Fibroblast of skin of right biceps (primary cell): ENCODE data around the gene AHCY.
"Not testable (repeated sequence)": the region's sequence is repeated elsewhere in the genome, so short reads cannot be mapped to it uniquely, and the experiment has no call there.

Source experiments
- DNase-seq: peaks from one replicate; pipeline ENCODE4 v3.0.0-alpha.2; 2013

The AHCY gene

DNA sequence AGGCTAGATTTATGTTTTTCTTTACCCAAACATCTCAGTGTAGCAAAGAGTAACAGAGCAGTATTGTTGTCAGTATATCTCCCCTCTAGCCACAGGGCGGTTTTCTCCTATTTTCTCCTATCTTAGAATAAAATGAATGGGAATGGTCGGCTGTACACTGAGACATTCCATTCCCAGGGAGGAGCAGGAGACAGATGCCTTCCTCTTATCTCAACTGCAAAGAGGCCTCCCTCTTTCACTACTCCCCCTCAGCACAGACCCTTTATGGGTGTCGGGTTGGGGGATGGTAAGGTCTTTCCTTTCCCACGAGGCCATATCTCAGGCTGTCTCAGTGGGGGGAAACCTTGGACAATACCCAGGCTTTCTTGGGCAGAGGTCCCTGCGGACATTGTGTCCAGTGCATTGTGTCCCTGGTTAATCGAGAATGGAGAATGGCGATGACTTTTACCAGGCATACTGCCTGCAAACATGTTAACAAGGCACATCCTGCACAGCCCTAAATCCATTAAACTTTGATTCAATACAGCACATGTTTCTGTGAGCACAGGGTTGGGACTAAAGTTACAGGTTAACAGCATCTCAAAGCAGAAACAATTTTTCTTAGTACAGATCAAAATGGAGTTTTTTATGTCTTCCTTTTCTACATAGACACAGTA, 50.6 kb downstream of the AHCY start:
- DNase-seq, result not testable (repeated sequence)

DNA sequence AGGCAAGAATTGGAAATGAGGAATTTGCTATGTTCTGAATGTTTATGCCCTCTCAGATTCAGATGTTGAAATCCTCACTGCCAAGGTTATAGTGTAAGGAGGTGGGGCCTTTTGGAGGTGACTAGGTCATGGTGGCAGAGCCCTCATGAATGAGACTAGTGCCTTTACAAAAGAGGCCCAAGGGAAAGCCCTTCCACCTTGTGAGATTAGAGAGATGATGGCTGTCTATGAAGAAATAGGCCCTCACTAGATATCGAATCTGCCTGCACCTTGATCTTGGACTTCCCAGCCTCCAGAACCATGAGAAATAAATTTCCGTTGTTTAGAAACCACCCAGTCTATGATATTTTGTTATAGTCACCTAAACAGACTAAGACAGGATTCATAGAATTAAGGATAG, 51.5 kb downstream of the AHCY start:
- DNase-seq, result no peak

- no peak for DNase-seq
Measured at GRCh38 chr20:34250005-34250404, 53.1 kb downstream of the AHCY start.

GRCh38 chr20:34249291-34249690, 53.9 kb downstream of the AHCY start:
- peak; percentile 68 for DNase-seq

DNA sequence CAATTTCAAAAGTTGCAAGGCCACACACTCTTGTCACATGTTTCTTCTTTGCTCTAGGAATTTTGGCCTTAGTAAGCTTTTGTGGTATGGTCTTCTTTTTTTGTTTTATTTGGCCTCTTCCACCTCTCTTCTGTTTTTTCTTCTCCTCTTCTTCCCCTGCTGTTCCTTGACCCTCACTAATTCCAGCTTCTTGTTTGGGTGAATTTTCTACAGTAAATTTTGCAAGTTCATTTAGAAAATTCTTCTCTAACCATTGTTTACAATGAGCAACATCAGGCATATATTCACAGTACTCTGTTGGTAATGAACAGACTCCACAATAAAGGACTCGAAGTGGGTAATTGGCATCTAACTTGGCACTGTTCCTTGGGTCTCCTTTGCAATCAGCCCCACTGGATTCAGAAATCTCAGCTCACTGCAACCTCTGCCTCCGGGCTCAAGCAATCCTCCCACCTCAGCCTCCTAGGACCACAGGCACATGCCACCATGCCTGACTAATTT, 57.0 kb downstream of the AHCY start:
- DNase-seq, result no peak

DNA sequence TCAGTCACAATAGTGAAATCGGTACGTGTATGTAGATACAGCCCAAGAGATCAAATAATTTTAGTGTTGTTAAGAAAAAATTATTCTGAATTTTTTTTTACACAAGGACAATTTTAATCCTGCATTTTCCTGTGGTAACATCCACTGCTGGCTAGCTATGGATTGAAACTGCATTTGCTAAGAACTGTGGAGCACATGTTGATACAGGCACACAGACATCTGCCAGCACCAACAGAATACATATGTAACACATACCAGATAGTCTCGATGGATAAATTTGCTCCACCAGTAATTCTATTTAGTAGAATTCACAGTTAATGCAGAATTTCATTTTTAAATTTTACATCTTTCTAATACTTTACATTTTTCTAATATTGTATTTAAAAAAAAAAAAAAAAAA, 59.8 kb downstream of the AHCY start:
- no peak for DNase-seq

- DNase-seq, result no peak
Measured at GRCh38 chr20:34242879-34243278, 60.3 kb downstream of the AHCY start.

DNA sequence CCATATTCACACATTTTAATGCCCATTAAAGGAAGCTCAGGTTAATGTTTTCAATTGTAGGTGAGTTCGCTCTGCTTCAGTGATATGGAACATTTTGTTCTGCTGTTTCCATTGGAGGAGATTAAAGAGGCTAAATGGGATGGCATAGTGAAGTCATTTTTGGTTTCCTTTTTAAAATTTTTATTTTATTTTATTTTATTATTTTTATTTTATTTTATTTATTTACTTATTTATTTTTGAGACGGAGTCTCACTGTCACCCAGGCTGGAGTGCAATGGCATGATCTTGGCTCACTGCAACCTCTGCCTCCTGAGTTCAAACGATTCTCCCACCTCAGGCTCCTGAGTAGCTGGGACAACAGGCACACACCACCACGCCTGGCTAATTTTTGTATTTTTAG, 61.1 kb downstream of the AHCY start:
- DNase-seq, result not testable (repeated sequence)

- DNase-seq, result peak; percentile 71
Measured at GRCh38 chr20:34240693-34241615, 62.2 kb downstream of the AHCY start, which contains the start of gene ASIP. Gene ASIP, plus strand, starts transcription at chr20:34241423. Its CDS starts 18,952 bp downstream, at chr20:34260375.

- DNase-seq, result no peak
Measured at GRCh38 chr20:34240121-34240520, 63.0 kb downstream of the AHCY start.

- DNase-seq, result no peak
Measured at GRCh38 chr20:34237942-34238341, 65.2 kb downstream of the AHCY start.

GRCh38 chr20:34235875-34236274, 67.3 kb downstream of the AHCY start:
- no peak for DNase-seq

GRCh38 chr20:34233687-34234086, 69.5 kb downstream of the AHCY start:
- DNase-seq, result no peak

- no peak for DNase-seq
Measured at GRCh38 chr20:34232494-34233087, 70.6 kb downstream of the AHCY start.

- no peak for DNase-seq
Measured at GRCh38 chr20:34231634-34232033, 71.5 kb downstream of the AHCY start.
